Activated T-cell treated with anti-CD3 and anti-CD28 coated beads, Interleukin-2, amount 50 U/mL, for 4 hours (primary cell): Measurements from ENCODE around the gene PEX10. TPM values are rescaled to one million over a fixed set of nuclear protein-coding genes. Genes with fewer than 3 reads are reported as not detected.
"Not testable (repeated sequence)": the region's sequence is repeated elsewhere in the genome, so short reads cannot be mapped to it uniquely, and the experiment has no call there.

Experiments used
- ATAC-seq, 2 donors: fragments of 200-7000 bp; cut with Tn5 transposase; one replicate each; pipeline ENCODE4 v1.10.0; 2021
- DNase-seq: peaks from one replicate; pipeline ENCODE4 v3.0.0-alpha.2; 2020
- H3K27me3 Mint-ChIP-seq: one replicate; pipeline ENCODE4 v1.8.0; 2021; ENCODE audit warnings: low read depth, mixed read lengths
- H3K36me3 Mint-ChIP-seq: one replicate; pipeline ENCODE4 v1.8.0; 2022; ENCODE audit warnings: mixed read lengths; ENCODE audit not compliant: insufficient read depth
- H3K4me1 Mint-ChIP-seq: one replicate; pipeline ENCODE4 v1.8.0; 2021; ENCODE audit warnings: low read depth, mixed read lengths
- H3K4me3 Mint-ChIP-seq: one replicate; pipeline ENCODE4 v1.8.0; 2021; ENCODE audit warnings: mild to moderate bottlenecking, moderate library complexity, mixed read lengths
- H3K9me3 Mint-ChIP-seq: one replicate; pipeline ENCODE4 v1.8.0; 2021; ENCODE audit warnings: mixed read lengths
- total RNA-seq, 3 donors: library from RNA; stranded (reverse); gene quantifications; one replicate each; pipeline ENCODE4 v1.2.1, GENCODE V29; 2021

The PEX10 gene
- total RNA-seq, 3 donors from 2014 or later: 23.4 to 23.6 (median 23.6) TPM

DNA sequence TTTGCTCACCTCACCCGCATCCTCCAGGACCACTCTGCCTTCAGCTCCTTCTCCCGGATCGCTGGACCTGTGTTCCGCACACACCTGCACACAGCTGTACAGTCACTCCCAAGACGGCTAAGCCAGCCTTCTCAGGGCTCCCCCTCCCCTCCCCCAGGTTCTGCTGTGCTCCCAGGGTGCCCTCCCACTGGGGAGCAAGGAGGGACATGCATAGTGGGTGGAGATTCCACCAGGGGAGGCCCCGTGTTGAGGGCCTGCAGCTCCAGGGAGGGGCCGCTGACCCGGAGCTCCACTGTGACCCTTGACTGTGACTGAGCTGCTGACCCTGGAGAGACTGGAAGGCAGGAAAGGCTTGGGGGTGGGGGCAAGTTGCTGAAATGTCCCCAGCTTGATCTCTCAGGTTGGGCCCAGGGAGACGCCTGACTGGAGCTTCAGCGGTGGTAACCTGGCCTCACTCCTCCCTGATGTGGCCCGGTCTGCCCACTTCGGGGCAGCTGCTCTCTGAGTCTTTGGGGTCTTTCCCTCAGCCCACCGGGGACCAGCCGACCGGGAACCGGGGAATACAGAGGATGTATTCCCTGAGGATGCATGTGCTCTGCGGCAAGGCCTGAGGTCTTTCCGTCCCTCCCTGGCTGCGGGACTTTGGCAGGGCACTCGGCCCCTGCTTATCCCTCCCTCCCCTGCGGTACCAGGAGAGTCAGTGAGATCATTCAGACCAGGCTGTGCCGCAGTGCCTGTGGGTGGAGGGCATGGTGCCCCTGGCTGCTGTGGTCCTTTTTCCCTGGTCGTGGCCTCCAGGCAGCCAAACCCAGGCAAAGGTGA is 35.1 kb upstream of the PEX10 start:
- peaks cover 17% of the 10 kb centered on the region for H3K27me3 Mint-ChIP-seq
- no peaks in the 10 kb centered on the region for H3K4me1 Mint-ChIP-seq
- DNase-seq (no peak), ATAC-seq (no peak)
- no peak overlapping the region for H3K4me3 Mint-ChIP-seq
- no peaks in the 10 kb centered on the region for H3K9me3 Mint-ChIP-seq
- no peaks in the 10 kb centered on the region for H3K36me3 Mint-ChIP-seq

DNA sequence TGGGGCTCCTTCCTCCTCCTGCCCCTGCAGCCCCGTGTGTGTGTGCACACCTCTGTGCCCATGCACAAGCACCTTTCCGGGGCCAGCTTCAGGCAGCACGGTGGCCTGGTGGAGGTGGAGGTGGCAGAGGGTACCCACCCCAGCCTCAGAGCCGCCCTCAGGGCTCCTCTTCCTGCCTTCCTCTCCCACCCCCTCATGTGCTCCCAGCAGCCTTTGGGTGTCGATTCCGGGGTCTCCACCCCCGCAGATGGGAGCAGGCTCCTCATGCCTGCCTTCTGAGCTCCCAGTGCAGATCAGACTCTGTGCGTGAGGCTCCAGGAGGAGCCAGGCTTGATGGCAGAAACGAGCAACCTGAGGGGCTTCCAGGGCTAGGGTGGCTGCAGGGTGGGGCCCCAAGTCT is 34.5 kb upstream of the PEX10 start:
- H3K4me1 Mint-ChIP-seq: no peaks in the 10 kb centered on the region
- no peak for DNase-seq
- H3K4me3 Mint-ChIP-seq: no peak overlapping the region
- ATAC-seq: no peak
- no peaks in the 10 kb centered on the region for H3K36me3 Mint-ChIP-seq
- no peaks in the 10 kb centered on the region for H3K9me3 Mint-ChIP-seq
- H3K27me3 Mint-ChIP-seq: peaks cover 17% of the 10 kb centered on the region

DNA sequence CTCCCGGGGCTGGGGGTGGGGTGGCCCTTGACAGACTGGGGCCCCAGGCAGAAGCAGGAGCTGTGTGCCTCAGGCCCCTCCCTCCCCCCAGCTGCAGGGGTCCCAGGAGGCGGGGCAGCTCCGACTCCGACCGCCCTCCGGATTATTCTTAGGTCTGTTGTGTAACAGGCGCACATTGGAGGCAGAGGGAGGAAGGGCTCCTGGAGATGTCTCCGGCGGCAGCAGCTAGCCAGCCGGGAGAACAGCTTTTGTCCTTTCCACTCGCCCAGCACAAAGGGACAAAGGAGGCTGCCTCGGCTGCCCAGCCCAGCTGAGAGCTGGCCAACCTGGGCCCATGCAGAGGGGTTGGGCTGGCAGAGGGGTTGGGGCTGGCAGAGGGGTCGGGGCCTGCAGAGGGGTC is 34.0 kb upstream of the PEX10 start:
- Mint-ChIP-seq H3K4me1 (no peaks in the 10 kb centered on the region), H3K4me3 (no peak overlapping the region), H3K27me3 (peaks cover 17% of the 10 kb centered on the region), H3K9me3 (no peaks in the 10 kb centered on the region), H3K36me3 (no peaks in the 10 kb centered on the region)
- ATAC-seq (no peak), DNase-seq (no peak)

- Mint-ChIP-seq H3K36me3 (no peaks in the 10 kb centered on the region), H3K4me3 (no peak overlapping the region), H3K4me1 (no peaks in the 10 kb centered on the region), H3K27me3 (peaks cover 17% of the 10 kb centered on the region), H3K9me3 (no peaks in the 10 kb centered on the region)
- DNase-seq (no peak), ATAC-seq (no peak)
These were observed 33.5 kb upstream of the PEX10 start for GRCh38 chr1:2445823-2446215.

GRCh38 chr1:2445162-2445822 is 32.9 kb upstream of the PEX10 start:
- DNase-seq (no peak), ATAC-seq (no peak)
- H3K36me3 Mint-ChIP-seq: no peaks in the 10 kb centered on the region
- no peak overlapping the region for H3K4me3 Mint-ChIP-seq
- no peaks in the 10 kb centered on the region for H3K9me3 Mint-ChIP-seq
- no peaks in the 10 kb centered on the region for H3K4me1 Mint-ChIP-seq
- peaks cover 17% of the 10 kb centered on the region for H3K27me3 Mint-ChIP-seq

- Mint-ChIP-seq H3K36me3 (no peaks in the 10 kb centered on the region), H3K9me3 (no peaks in the 10 kb centered on the region), H3K4me3 (no peak overlapping the region), H3K4me1 (no peaks in the 10 kb centered on the region), H3K27me3 (peaks cover 17% of the 10 kb centered on the region)
- ATAC-seq (no peak), DNase-seq (no peak)
These were observed 31.8 kb upstream of the PEX10 start for GRCh38 chr1:2444138-2444591.

DNA sequence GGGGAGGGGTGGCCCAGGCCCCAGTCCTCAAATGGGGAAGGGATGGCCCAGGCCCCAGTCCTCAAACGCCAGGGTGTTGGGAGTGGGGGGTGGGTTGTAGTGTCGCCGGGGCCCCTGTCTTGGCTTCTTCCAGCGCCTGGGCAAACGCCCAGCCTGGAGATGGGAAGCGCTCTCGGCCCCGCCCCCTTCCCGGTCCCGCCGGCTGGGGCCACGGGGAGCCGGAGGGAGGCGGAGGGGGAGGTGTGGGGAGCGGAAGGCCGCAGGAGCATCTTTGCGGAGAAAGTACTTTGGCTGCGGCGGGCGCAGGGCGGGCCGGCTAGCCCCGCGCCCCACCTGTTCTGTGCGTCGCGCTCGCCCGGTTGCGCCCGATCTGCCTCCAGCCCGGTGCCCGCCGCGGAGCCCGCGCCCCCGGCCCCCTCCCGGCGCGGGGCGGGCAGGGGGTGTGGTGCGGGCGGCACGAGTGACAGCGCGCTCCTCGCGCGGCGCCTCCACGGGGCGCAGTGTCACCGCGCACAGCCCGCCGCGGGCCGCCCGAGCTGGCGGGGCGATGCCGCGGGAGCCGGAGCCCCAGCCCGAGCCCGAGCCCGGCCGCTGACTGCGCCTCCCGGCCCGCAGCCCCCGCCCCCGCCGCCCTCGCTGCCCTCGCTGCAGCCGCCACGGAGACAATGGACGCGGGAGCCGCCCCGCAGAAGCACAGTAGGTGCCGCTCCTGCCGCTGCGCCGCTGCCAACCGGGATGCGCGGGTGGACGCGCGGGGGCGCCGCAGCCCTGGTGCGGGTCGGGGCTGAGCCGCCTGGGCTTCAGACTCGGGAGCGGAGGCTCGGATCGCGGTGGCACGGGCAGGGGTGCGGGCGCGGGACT is 31.1 kb upstream of the PEX10 start:
- no peak for DNase-seq
- no peaks in the 10 kb centered on the region for H3K4me1 Mint-ChIP-seq
- peak; percentile 37 to 43 for ATAC-seq
- H3K4me3 Mint-ChIP-seq: no peak overlapping the region
- no peaks in the 10 kb centered on the region for H3K9me3 Mint-ChIP-seq
- H3K27me3 Mint-ChIP-seq: peaks cover 17% of the 10 kb centered on the region
- H3K36me3 Mint-ChIP-seq: no peaks in the 10 kb centered on the region

DNA sequence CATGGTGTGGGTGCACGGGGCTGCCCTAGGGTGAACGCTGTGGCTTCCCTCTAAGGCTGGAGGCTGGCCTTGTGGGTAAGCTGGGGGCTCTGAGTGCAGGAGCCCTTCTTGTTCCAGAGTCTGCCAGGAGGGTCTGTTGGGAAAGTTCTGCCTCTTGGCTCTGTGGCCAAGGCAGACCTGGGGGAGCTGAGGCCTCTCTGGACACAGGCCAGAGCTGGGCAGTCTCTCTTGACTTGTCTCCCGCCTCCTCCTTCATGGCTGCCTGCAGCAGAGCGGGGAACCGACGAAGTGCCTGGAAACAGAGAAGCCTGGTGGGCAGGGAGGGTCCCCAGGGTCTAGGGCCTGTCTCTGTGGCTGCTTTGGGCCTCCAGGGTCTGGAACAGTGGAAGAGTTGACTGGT is 30.3 kb upstream of the PEX10 start:
- ATAC-seq: no peak
- Mint-ChIP-seq H3K9me3 (no peaks in the 10 kb centered on the region), H3K36me3 (no peaks in the 10 kb centered on the region), H3K4me3 (no peak overlapping the region), H3K4me1 (no peaks in the 10 kb centered on the region), H3K27me3 (peaks cover 17% of the 10 kb centered on the region)
- DNase-seq: no peak

GRCh38 chr1:2441746-2442145 is 29.4 kb upstream of the PEX10 start:
- no peak for ATAC-seq
- no peaks in the 10 kb centered on the region for H3K9me3 Mint-ChIP-seq
- no peaks in the 10 kb centered on the region for H3K4me1 Mint-ChIP-seq
- no peak overlapping the region for H3K4me3 Mint-ChIP-seq
- H3K36me3 Mint-ChIP-seq: no peaks in the 10 kb centered on the region
- no peak for DNase-seq
- H3K27me3 Mint-ChIP-seq: peaks cover 17% of the 10 kb centered on the region

DNA sequence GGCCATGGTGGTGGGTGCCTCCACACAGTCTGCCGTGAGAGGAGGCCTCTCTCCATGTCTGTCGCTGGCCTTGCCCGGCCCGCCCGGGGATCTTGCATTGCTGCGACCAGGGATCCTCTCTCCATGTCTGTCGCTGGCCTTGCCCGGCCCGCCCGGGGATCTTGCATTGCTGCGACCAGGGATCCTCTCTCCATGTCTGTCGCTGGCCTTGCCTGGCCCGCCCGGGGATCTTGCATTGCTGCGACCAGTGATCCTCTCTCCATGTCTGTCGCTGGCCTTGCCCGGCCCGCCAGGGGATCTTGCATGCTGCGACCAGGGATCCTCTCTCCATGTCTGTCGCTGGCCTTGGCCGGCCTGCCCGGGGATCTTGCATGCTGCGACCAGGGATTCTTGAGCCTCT is 28.0 kb upstream of the PEX10 start:
- H3K36me3 Mint-ChIP-seq, ATAC-seq, H3K4me3 Mint-ChIP-seq, H3K4me1 Mint-ChIP-seq, H3K9me3 Mint-ChIP-seq: not testable (repeated sequence)
- peaks cover 15% of the 10 kb centered on the region for H3K27me3 Mint-ChIP-seq
- DNase-seq: peak; percentile 15

- Mint-ChIP-seq H3K36me3 (no peaks in the 10 kb centered on the region), H3K9me3 (no peaks in the 10 kb centered on the region), H3K4me3 (no peak overlapping the region), H3K27me3 (peaks cover 6% of the 10 kb centered on the region), H3K4me1 (no peaks in the 10 kb centered on the region)
- DNase-seq: no peak
- ATAC-seq: no peak
These were observed 27.0 kb upstream of the PEX10 start for GRCh38 chr1:2439369-2439768.

GRCh38 chr1:2438641-2439040 is 26.3 kb upstream of the PEX10 start:
- ATAC-seq: no peak
- no peaks in the 10 kb centered on the region for H3K36me3 Mint-ChIP-seq
- peaks cover 4% of the 10 kb centered on the region for H3K27me3 Mint-ChIP-seq
- H3K4me3 Mint-ChIP-seq: no peak overlapping the region
- no peaks in the 10 kb centered on the region for H3K4me1 Mint-ChIP-seq
- H3K9me3 Mint-ChIP-seq: no peaks in the 10 kb centered on the region
- no peak for DNase-seq

DNA sequence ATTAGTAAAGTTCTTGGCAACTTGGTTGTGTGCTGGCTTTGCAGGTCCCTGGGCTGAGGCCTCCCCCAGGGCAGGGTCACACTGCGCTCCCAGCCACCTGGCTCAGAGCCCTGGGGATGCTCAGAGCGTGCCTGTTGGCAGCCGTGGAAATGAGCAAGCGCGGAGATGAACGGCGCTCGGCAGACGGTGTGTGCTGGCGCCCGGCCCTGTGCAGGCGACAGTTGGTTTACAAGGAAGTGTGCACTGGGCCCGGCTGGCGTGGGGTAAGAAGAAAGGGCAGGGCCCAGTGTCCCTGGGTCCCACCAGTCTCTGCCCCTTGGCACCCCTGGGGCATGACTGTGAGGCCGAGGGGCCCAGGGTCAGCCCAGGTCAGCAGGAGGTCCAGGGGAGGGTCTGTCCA is 25.7 kb upstream of the PEX10 start:
- Mint-ChIP-seq H3K4me3 (no peak overlapping the region), H3K36me3 (no peaks in the 10 kb centered on the region), H3K27me3 (peaks cover 3% of the 10 kb centered on the region), H3K9me3 (no peaks in the 10 kb centered on the region), H3K4me1 (no peaks in the 10 kb centered on the region)
- ATAC-seq (no peak), DNase-seq (no peak)

- ATAC-seq: no peak
These were observed 25.3 kb upstream of the PEX10 start for GRCh38 chr1:2437617-2438016.

More at GRCh38 chr1:2437617-2438016, 25.3 kb upstream of the PEX10 start:
- no peak for DNase-seq
- H3K4me1 Mint-ChIP-seq: no peaks in the 10 kb centered on the region
- H3K27me3 Mint-ChIP-seq: peaks cover under 1% of the 10 kb centered on the region
- H3K9me3 Mint-ChIP-seq: no peaks in the 10 kb centered on the region
- H3K36me3 Mint-ChIP-seq: no peaks in the 10 kb centered on the region
- H3K4me3 Mint-ChIP-seq: no peak overlapping the region
